ENCODE results near the gene LAMA3. TPM values are rescaled to one million over a fixed set of nuclear protein-coding genes. Genes with fewer than 3 reads are reported as not detected.

LAMA3 gene
- total RNA-seq, 1 experiment from 2014 or later, result 34.6 TPM

GRCh38 chr18:23648940-23649607 is 40.2 kb upstream of the LAMA3 start:
- ChIA-PET POLR2A (no interaction called here), CTCF (no interaction called here)
- intact Hi-C loops (cut with micrococcal nuclease; ENCODE audit: unreplicated experiment), result no loop called here
- H3K4me1 ChIP-seq, result peaks cover 36% of the 10 kb centered on the region
- H3K27me3 ChIP-seq (replicated peaks; ENCODE audit: control insufficient read depth, insufficient read depth, low read length), result no peaks in the 10 kb centered on the region
- Mint-ChIP-seq H3K4me3 (ENCODE audit: unreplicated experiment) (no peak overlapping the region), H3K9me3 (ENCODE audit: unreplicated experiment) (no peaks in the 10 kb centered on the region), H3K4me1 (ENCODE audit: low read depth, unreplicated experiment) (peaks cover 14% of the 10 kb centered on the region), H3K27me3 (ENCODE audit: insufficient read depth, unreplicated experiment) (no peaks in the 10 kb centered on the region), H3K27ac (ENCODE audit: unreplicated experiment) (no peak overlapping the region), H3K36me3 (ENCODE audit: insufficient read depth, unreplicated experiment) (peaks cover 26% of the 10 kb centered on the region)
- H3K9me3 ChIP-seq, result no peaks in the 10 kb centered on the region
- no peak for TF ChIP-seq CTCF (IDR thresholded peaks at IDR 0.05; ENCODE audit: insufficient read depth in 1 of 2, low read depth in 1 of 2, low read length in 1 of 2, severe bottlenecking in 1 of 2, unreplicated experiment in 1 of 2)
- no TSS peak for BruUV-seq (replicated peaks)
- DNase-seq, result no peak
- no peaks in the 10 kb centered on the region for H3K36me3 ChIP-seq (ENCODE audit: control insufficient read depth, insufficient read depth, low read length)
- H3K4me3 ChIP-seq (ENCODE audit: low read depth, low read length), result no peak overlapping the region

DNA sequence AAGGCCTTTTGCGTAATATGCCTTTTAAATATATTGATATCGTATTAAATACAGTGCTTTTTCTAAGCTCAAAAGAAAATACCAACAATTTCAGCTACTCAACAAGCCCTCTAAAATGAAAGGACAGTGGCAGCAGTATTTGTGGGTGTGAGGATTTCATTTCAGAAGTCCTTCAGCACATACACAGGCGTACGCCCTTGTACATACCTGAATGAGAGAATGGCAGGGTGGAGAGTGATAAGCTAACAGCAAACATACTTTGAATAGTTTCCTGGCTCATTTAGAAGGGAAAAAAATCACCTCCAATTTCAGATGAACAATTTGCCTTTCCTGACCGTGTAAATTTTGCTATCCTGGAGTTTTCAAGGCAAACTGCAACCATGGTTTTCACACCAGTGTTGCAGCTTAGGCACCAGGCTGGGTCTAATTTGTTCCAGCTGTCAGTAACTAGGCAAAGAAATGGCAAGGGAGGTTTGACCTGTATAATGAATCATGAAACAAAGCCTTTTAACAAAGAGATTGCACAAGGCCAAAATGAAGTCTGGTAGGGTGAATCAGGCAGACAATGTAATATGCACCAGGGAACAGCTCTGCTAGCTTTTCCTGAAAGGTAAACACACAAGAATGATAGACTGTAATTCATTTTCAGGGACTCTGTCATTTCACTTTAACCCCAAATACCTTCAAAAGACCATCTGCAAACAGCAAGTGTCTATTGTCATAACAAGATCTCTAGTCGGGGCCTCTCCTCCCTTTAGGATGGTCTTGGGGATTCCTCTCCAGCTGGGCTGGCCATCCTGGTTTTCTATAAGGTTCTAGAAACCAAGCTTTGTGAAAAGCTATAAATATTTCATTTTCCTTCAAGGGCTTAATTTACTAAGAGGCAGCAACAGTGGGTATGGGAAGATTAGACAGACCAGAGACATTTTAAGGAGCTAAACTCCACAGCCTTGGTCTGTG is 38.0 kb upstream of the LAMA3 start:
- intact Hi-C loops (cut with micrococcal nuclease; ENCODE audit: unreplicated experiment), result loop anchor here (1.0 kb wide), 1 partner anchor 33 kb away; no protein-coding TSS in a partner anchor
- ChIA-PET POLR2A (interaction anchor here (0.6 to 0.7 kb wide), 2 partner anchors 38 to 165 kb away, joined by 3 to 5 read pairs; no protein-coding TSS in a partner anchor), CTCF (interaction anchor here (1.1 to 1.4 kb wide), 3 partner anchors 22 to 52 kb away, joined by 4 to 7 read pairs (median 4); no protein-coding TSS in a partner anchor)
- peak overlapping the region; percentile 85 for H3K27ac Mint-ChIP-seq (ENCODE audit: unreplicated experiment)
- H3K27me3 Mint-ChIP-seq (ENCODE audit: insufficient read depth, unreplicated experiment), result no peaks in the 10 kb centered on the region
- peaks cover 14% of the 10 kb centered on the region for H3K4me1 Mint-ChIP-seq (ENCODE audit: low read depth, unreplicated experiment)
- H3K9me3 Mint-ChIP-seq (ENCODE audit: unreplicated experiment), result no peaks in the 10 kb centered on the region
- Histone ChIP-seq H3K4me1 (peaks cover 36% of the 10 kb centered on the region), H3K4me3 (ENCODE audit: low read depth, low read length) (no peak overlapping the region), H3K36me3 (ENCODE audit: control insufficient read depth, insufficient read depth, low read length) (no peaks in the 10 kb centered on the region), H3K27me3 (replicated peaks; ENCODE audit: control insufficient read depth, insufficient read depth, low read length) (no peaks in the 10 kb centered on the region), H3K9me3 (no peaks in the 10 kb centered on the region)
- peaks cover 26% of the 10 kb centered on the region for H3K36me3 Mint-ChIP-seq (ENCODE audit: insufficient read depth, unreplicated experiment)
- peak overlapping the region; percentile 55 for H3K4me3 Mint-ChIP-seq (ENCODE audit: unreplicated experiment)
- no TSS peak for BruUV-seq (replicated peaks)
- DNase-seq, result peak; percentile 45 to 50
- no peak for TF ChIP-seq CTCF (IDR thresholded peaks at IDR 0.05; ENCODE audit: insufficient read depth in 1 of 2, low read depth in 1 of 2, low read length in 1 of 2, severe bottlenecking in 1 of 2, unreplicated experiment in 1 of 2)

DNA sequence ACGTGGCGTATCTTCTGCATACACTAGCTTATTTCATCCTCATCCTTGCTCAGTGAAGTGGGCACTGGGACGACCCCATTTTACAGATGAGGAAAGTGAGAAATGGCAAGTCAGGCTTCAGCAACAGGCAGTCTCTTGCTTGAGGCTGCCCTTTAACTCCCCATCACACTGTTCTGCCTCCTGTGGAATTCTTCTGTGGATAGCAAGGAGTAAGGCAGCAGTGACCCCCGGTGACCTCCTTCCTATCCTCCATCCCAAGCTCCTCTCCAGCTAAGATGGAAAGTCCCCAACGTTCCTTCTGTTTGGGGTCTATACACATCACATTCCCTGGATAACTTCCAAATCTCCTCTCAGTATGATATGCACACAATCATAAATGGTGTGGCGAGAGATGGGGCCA is 37.0 kb upstream of the LAMA3 start:
- intact Hi-C loops (cut with micrococcal nuclease; ENCODE audit: unreplicated experiment), result no loop called here
- no peaks in the 10 kb centered on the region for H3K36me3 ChIP-seq (ENCODE audit: control insufficient read depth, insufficient read depth, low read length)
- CTCF ChIA-PET, result interaction anchor here (1.4 kb wide), 1 partner anchor 30 kb away, joined by 4 read pairs; no protein-coding TSS in a partner anchor
- POLR2A ChIA-PET, result interaction anchor here (0.7 kb wide), 1 partner anchor 166 kb away, joined by 3 read pairs; no protein-coding TSS in a partner anchor
- no peak overlapping the region for H3K4me3 ChIP-seq (ENCODE audit: low read depth, low read length)
- Mint-ChIP-seq H3K4me3 (ENCODE audit: unreplicated experiment) (no peak overlapping the region), H3K36me3 (ENCODE audit: insufficient read depth, unreplicated experiment) (peaks cover 20% of the 10 kb centered on the region), H3K9me3 (ENCODE audit: unreplicated experiment) (no peaks in the 10 kb centered on the region), H3K27ac (ENCODE audit: unreplicated experiment) (peak overlapping the region; percentile 85), H3K27me3 (ENCODE audit: insufficient read depth, unreplicated experiment) (no peaks in the 10 kb centered on the region), H3K4me1 (ENCODE audit: low read depth, unreplicated experiment) (peaks cover 14% of the 10 kb centered on the region)
- peaks cover 36% of the 10 kb centered on the region for H3K4me1 ChIP-seq
- no peak for DNase-seq
- BruUV-seq (replicated peaks), result no TSS peak
- H3K9me3 ChIP-seq, result no peaks in the 10 kb centered on the region
- no peak for TF ChIP-seq CTCF (IDR thresholded peaks at IDR 0.05; ENCODE audit: insufficient read depth in 1 of 2, low read depth in 1 of 2, low read length in 1 of 2, severe bottlenecking in 1 of 2, unreplicated experiment in 1 of 2)
- H3K27me3 ChIP-seq (replicated peaks; ENCODE audit: control insufficient read depth, insufficient read depth, low read length), result no peaks in the 10 kb centered on the region
